DOHH2 (cell line): ENCODE data around the gene ACAA1.
"Not testable (repeated sequence)": the region's sequence is repeated elsewhere in the genome, so short reads cannot be mapped to it uniquely, and the experiment has no call there.

Experiments used
- H3F3A ChIP-seq: fragments of 200-600 bp; sonication (generic), shearing (Covaris generic); 2 replicates; pipeline ENCODE4 v1.6.0; 2016; ENCODE audit warnings: antibody characterized with exemption, mild to moderate bottlenecking; ENCODE audit not compliant: control insufficient read depth, insufficient read depth
- H3K27ac ChIP-seq: fragments of 200-600 bp; sonication (generic); 2 replicates; pipeline ENCODE4 v1.5.1; 2014; ENCODE audit warnings: low read depth, mild to moderate bottlenecking, low read length, moderate library complexity
- H3K27me3 ChIP-seq: fragments of 200-600 bp; sonication (generic); 2 replicates; pipeline ENCODE4 v1.6.1; 2014; ENCODE audit warnings: mild to moderate bottlenecking, low read length, mixed read lengths; ENCODE audit not compliant: control insufficient read depth
- H3K36me3 ChIP-seq: fragments of 200-600 bp; sonication (generic); 2 replicates; pipeline ENCODE4 v1.6.1; 2014; ENCODE audit warnings: mild to moderate bottlenecking, low read length, moderate library complexity, mixed read lengths; ENCODE audit not compliant: control insufficient read depth
- H3K4me1 ChIP-seq: fragments of 200-600 bp; sonication (generic); 2 replicates; pipeline ENCODE4 v1.6.1; 2014; ENCODE audit warnings: mild to moderate bottlenecking, low read length, mixed read lengths; ENCODE audit not compliant: control insufficient read depth
- H3K4me2 ChIP-seq: fragments of 200-600 bp; sonication (generic); 2 replicates; pipeline ENCODE4 v1.6.0; 2014; ENCODE audit warnings: mild to moderate bottlenecking, low read length, moderate library complexity
- H3K4me3 ChIP-seq: fragments of 200-600 bp; sonication (generic); 2 replicates; pipeline ENCODE4 v1.5.1; 2014; ENCODE audit warnings: mild to moderate bottlenecking, low read length, mixed read lengths
- H3K79me2 ChIP-seq: fragments of 200-600 bp; sonication (generic); 2 replicates; pipeline ENCODE4 v1.6.1; 2014; ENCODE audit warnings: mild to moderate bottlenecking, low read length, mixed read lengths; ENCODE audit not compliant: control insufficient read depth
- H3K9me2 ChIP-seq: fragments of 200-600 bp; sonication (generic); replicated peaks from 2 replicates; pipeline ENCODE4 v1.6.1; 2014; ENCODE audit warnings: mild to moderate bottlenecking, low read length, mixed read lengths; ENCODE audit not compliant: control insufficient read depth
- H3K9me3 ChIP-seq: fragments of 200-600 bp; sonication (generic); 2 replicates; pipeline ENCODE4 v1.6.1; 2014; ENCODE audit warnings: antibody characterized with exemption, low read length, mixed read lengths; ENCODE audit not compliant: control insufficient read depth, insufficient read depth
- H4K20me1 ChIP-seq: fragments of 200-600 bp; sonication (generic); 2 replicates; pipeline ENCODE4 v1.6.0; 2014; ENCODE audit warnings: low read depth, mild to moderate bottlenecking, antibody characterized with exemption, low read length, moderate library complexity; ENCODE audit not compliant: control insufficient read depth, insufficient read depth
- CTCF ChIP-seq: fragments of 200-600 bp; sonication (generic); IDR thresholded peaks from one replicate; pipeline ENCODE4 v1.5.1; 2014; ENCODE audit warnings: antibody characterized with exemption, mild to moderate bottlenecking, low read depth, low read length; ENCODE audit not compliant: poor library complexity, severe bottlenecking
- EZH2phosphoT487 ChIP-seq: fragments of 200-600 bp; sonication (generic); IDR thresholded peaks from 2 replicates; pipeline ENCODE4 v1.6.1; 2017; ENCODE audit warnings: borderline replicate concordance, mild to moderate bottlenecking, antibody characterized with exemption, low read length, moderate library complexity, mixed read lengths

The ACAA1 gene

DNA sequence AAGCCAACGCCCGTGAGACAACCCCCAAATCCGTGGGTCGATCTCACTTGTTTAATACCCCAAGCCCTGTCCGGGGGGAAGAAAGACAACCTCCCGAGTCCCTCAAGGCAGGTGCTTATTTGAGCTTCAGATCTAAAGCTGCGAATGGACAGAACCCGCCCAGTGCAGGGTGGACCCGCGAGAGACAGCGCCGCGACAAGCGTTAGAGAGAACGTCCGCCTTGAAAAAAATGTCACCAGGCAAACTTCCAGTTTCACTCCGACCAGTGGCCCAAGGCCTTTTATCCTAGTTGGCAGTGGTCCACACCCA, 27.7 kb upstream of the ACAA1 start:
- no peaks in the 10 kb centered on the region for H3K27me3 ChIP-seq
- no peak for TF ChIP-seq EZH2phosphoT487
- peak; percentile 4 for TF ChIP-seq CTCF
- peaks cover 49% of the 10 kb centered on the region for H3K79me2 ChIP-seq
- H3K4me3 ChIP-seq = peak overlapping the region; percentile 94
- no peaks in the 10 kb centered on the region for H3K9me3 ChIP-seq
- no peaks in the 10 kb centered on the region for H3K9me2 ChIP-seq
- peak overlapping the region; percentile 83 for H3K27ac ChIP-seq
- peaks cover 50% of the 10 kb centered on the region for H3K4me1 ChIP-seq
- no peaks in the 10 kb centered on the region for H4K20me1 ChIP-seq
- H3K4me2 ChIP-seq = peak overlapping the region; percentile 88
- H3K36me3 ChIP-seq = peaks cover 9% of the 10 kb centered on the region
- peaks cover 13% of the 10 kb centered on the region for H3F3A ChIP-seq

- H3F3A ChIP-seq = peaks cover 13% of the 10 kb centered on the region
- TF ChIP-seq EZH2phosphoT487 (no peak), CTCF (peak; percentile 30)
- H3K27me3 ChIP-seq = no peaks in the 10 kb centered on the region
- H3K4me3 ChIP-seq = peak overlapping the region; percentile 94
- H3K79me2 ChIP-seq = peaks cover 43% of the 10 kb centered on the region
- no peaks in the 10 kb centered on the region for H3K9me2 ChIP-seq
- no peaks in the 10 kb centered on the region for H4K20me1 ChIP-seq
- H3K27ac ChIP-seq = peak overlapping the region; percentile 83
- H3K9me3 ChIP-seq = no peaks in the 10 kb centered on the region
- peaks cover 48% of the 10 kb centered on the region for H3K4me1 ChIP-seq
- peaks cover 9% of the 10 kb centered on the region for H3K36me3 ChIP-seq
- peak overlapping the region; percentile 88 for H3K4me2 ChIP-seq
Measured at GRCh38 chr3:38163841-38164642, 27.1 kb upstream of the ACAA1 start.

GRCh38 chr3:38163117-38163840, 26.4 kb upstream of the ACAA1 start:
- peaks cover 9% of the 10 kb centered on the region for H3K36me3 ChIP-seq
- peak overlapping the region; percentile 94; the same call in 1 of the 2 replicates for H3K4me3 ChIP-seq
- H3K79me2 ChIP-seq = peaks cover 36% of the 10 kb centered on the region
- peaks cover 40% of the 10 kb centered on the region for H3K4me1 ChIP-seq
- H3K4me2 ChIP-seq = peak overlapping the region; percentile 88
- no peak overlapping the region for H3K27ac ChIP-seq
- H3F3A ChIP-seq = peaks cover 13% of the 10 kb centered on the region
- H3K27me3 ChIP-seq = no peaks in the 10 kb centered on the region
- H3K9me3 ChIP-seq = no peaks in the 10 kb centered on the region
- H3K9me2 ChIP-seq = no peaks in the 10 kb centered on the region
- TF ChIP-seq CTCF (peak; percentile 32), EZH2phosphoT487 (no peak)
- no peaks in the 10 kb centered on the region for H4K20me1 ChIP-seq

DNA sequence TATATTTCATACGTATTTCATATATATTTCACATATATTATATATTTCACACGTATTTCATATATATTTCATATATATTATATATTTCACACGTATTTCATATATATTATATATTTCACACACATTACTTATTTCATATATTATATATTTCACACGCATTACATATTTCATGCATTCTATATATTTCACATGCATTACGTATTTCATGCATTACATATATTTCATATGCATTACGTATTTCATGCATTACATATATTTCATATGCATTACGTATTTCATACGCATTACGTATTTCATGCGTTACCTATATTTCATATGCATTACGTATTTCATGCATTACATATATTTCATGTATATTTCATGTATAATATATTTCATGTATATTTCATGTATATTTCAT, 23.8 kb upstream of the ACAA1 start:
- H3K9me3 ChIP-seq, H3K27me3 ChIP-seq, H3K36me3 ChIP-seq, H4K20me1 ChIP-seq, H3K4me3 ChIP-seq, H3K27ac ChIP-seq, H3K4me2 ChIP-seq, H3K9me2 ChIP-seq: not testable (repeated sequence)
- H3K4me1 ChIP-seq = peaks cover 18% of the 10 kb centered on the region
- H3F3A ChIP-seq = peaks cover 13% of the 10 kb centered on the region
- H3K79me2 ChIP-seq = peaks cover 10% of the 10 kb centered on the region
